Activated B cell treated with CpG ODN at 0.5 μM for 24 hours (primary cell): Measurements from ENCODE around the gene ABLIM2. TPM values are rescaled to one million over a fixed set of nuclear protein-coding genes. Genes with fewer than 3 reads are reported as not detected.

Experiments used
- ATAC-seq: fragments of 200-7000 bp; cut with Tn5 transposase; one replicate; pipeline ENCODE4 v1.10.0; 2021; ENCODE audit warnings: low read depth, mild to moderate bottlenecking, moderate library complexity
- CTCF ChIA-PET: fragments of 350-600 bp; sonication (Branson Sonifier 250); formaldehyde crosslinking; loops from one replicate; lab custom pipeline; 2021; ENCODE audit warnings: antibody characterized with exemption; lab: Charles Lee
- POLR2A ChIA-PET: fragments of 350-600 bp; sonication (Branson Sonifier 250); formaldehyde crosslinking; loops from one replicate; lab custom pipeline; 2021; ENCODE audit warnings: antibody characterized with exemption; lab: Charles Lee
- DNase-seq: peaks from one replicate; pipeline ENCODE4 v3.0.0; 2022
- H3K27ac Mint-ChIP-seq: one replicate; pipeline ENCODE4 v1.8.0; 2020; ENCODE audit warnings: mixed read lengths
- H3K27me3 Mint-ChIP-seq: one replicate; pipeline ENCODE4 v1.8.0; 2021; ENCODE audit warnings: mixed read lengths
- H3K36me3 Mint-ChIP-seq: one replicate; pipeline ENCODE4 v1.8.0; 2021; ENCODE audit warnings: low read depth, mixed read lengths
- H3K4me1 Mint-ChIP-seq: one replicate; pipeline ENCODE4 v1.8.0; 2021; ENCODE audit warnings: mixed read lengths
- H3K4me3 Mint-ChIP-seq: one replicate; pipeline ENCODE4 v1.8.0; 2020; ENCODE audit warnings: mild to moderate bottlenecking, mixed read lengths
- H3K9me3 Mint-ChIP-seq: one replicate; pipeline ENCODE4 v1.8.0; 2020; ENCODE audit warnings: mixed read lengths
- CTCF ChIP-seq: fragments of 200-600 bp; IDR thresholded peaks from one replicate; pipeline ENCODE4 v1.8.0; 2022; ENCODE audit warnings: antibody characterized with exemption, mild to moderate bottlenecking
- intact Hi-C: fragments of 100-400 bp; cut with micrococcal nuclease; formaldehyde crosslinking; loops from one replicate; pipeline ENCODE4 v1.15.1; 2024
- total RNA-seq: library from RNA; stranded (reverse); gene quantifications from 2 replicates; pipeline ENCODE4 v1.2.3, GENCODE V29; 2022

The ABLIM2 gene
- total RNA-seq, 1 donor from 2014 or later = 5.2 TPM

GRCh38 chr4:8084031-8084660, 74.5 kb downstream of the ABLIM2 start:
- ChIA-PET CTCF (no interaction called here), POLR2A (no interaction called here)
- H3K27ac Mint-ChIP-seq = no peak overlapping the region
- no peak for ATAC-seq
- H3K4me3 Mint-ChIP-seq = no peak overlapping the region
- no peaks in the 10 kb centered on the region for H3K4me1 Mint-ChIP-seq
- no peaks in the 10 kb centered on the region for H3K9me3 Mint-ChIP-seq
- TF ChIP-seq CTCF = no peak
- intact Hi-C loops = no loop called here
- H3K36me3 Mint-ChIP-seq = no peaks in the 10 kb centered on the region
- no peak for DNase-seq
- no peaks in the 10 kb centered on the region for H3K27me3 Mint-ChIP-seq

DNA sequence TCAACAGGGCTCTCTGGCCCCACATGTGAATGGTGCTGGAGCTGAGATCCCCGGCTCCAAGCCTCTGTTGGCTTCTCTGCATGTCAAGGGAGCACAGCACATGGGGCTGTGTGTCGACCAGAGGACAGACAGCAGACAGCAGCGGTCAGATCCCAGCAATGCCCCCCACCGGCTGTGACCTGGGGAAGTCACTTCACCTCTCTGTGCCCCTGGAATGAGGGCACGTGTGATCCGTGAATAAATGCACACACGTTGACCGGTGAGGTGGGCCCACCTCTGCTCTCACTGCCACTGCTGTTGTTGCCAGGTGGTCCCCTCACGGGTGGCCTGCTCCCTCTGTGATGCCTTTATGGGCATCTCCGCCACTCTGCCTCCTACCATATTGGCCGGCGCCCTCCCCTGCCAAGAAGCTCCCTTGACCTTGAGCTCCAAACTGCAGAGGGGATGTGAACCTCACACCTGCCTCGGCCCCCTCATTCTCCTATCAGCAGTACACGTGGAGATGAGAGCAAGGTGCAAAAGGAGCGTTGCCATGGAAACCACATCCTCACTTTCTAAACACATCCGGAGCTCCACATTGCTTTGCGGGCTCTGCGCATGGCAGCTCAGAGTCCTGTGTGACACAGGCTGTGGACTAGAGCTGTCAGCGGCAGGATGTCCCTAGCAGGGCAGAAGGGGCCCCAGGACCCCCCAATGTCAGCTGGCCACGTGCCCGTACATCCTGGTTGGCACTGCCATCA, 75.4 kb downstream of the ABLIM2 start:
- TF ChIP-seq CTCF = no peak
- Mint-ChIP-seq H3K4me1 (no peaks in the 10 kb centered on the region), H3K9me3 (no peaks in the 10 kb centered on the region), H3K27ac (no peak overlapping the region), H3K4me3 (no peak overlapping the region), H3K36me3 (no peaks in the 10 kb centered on the region), H3K27me3 (no peaks in the 10 kb centered on the region)
- intact Hi-C loops = no loop called here
- ChIA-PET POLR2A (no interaction called here), CTCF (no interaction called here)
- DNase-seq (no peak), ATAC-seq (no peak)

- Mint-ChIP-seq H3K4me1 (no peaks in the 10 kb centered on the region), H3K36me3 (no peaks in the 10 kb centered on the region), H3K4me3 (no peak overlapping the region), H3K27me3 (no peaks in the 10 kb centered on the region), H3K9me3 (no peaks in the 10 kb centered on the region), H3K27ac (no peak overlapping the region)
- CTCF ChIA-PET = no interaction called here
- DNase-seq (no peak), ATAC-seq (no peak)
- no peak for TF ChIP-seq CTCF
- POLR2A ChIA-PET = no interaction called here
- intact Hi-C loops = no loop called here
Observed at GRCh38 chr4:8082517-8083055, 76.0 kb downstream of the ABLIM2 start.

- Mint-ChIP-seq H3K27ac (no peak overlapping the region), H3K4me1 (no peaks in the 10 kb centered on the region), H3K9me3 (no peaks in the 10 kb centered on the region), H3K27me3 (no peaks in the 10 kb centered on the region), H3K4me3 (no peak overlapping the region), H3K36me3 (no peaks in the 10 kb centered on the region)
- TF ChIP-seq CTCF = no peak
- DNase-seq (no peak), ATAC-seq (no peak)
- intact Hi-C loops = no loop called here
- POLR2A ChIA-PET = no interaction called here
- CTCF ChIA-PET = no interaction called here
Observed at GRCh38 chr4:8081621-8082516, 76.7 kb downstream of the ABLIM2 start.

GRCh38 chr4:8081171-8081570, 77.4 kb downstream of the ABLIM2 start:
- DNase-seq (no peak), ATAC-seq (no peak)
- no peaks in the 10 kb centered on the region for H3K9me3 Mint-ChIP-seq
- no peak for TF ChIP-seq CTCF
- intact Hi-C loops = no loop called here
- CTCF ChIA-PET = no interaction called here
- H3K27me3 Mint-ChIP-seq = no peaks in the 10 kb centered on the region
- no peaks in the 10 kb centered on the region for H3K4me1 Mint-ChIP-seq
- no peaks in the 10 kb centered on the region for H3K36me3 Mint-ChIP-seq
- no peak overlapping the region for H3K4me3 Mint-ChIP-seq
- H3K27ac Mint-ChIP-seq = no peak overlapping the region
- POLR2A ChIA-PET = no interaction called here
